Body of pancreas (tissue), 4 donors: ENCODE results near the gene SP1.

ENCODE experiments used
- POLR2A ChIP-seq, 3 donors: fragments of 450-650 bp; IDR thresholded peaks; one replicate each; pipeline ENCODE4 v1.6.1; 2016; ENCODE audit warnings: antibody characterized with exemption in 3 of 3, mild to moderate bottlenecking in 2 of 3
- TF ChIP-seq, protein P1 (sequence below), 7 experiments: fragments of 450-650 bp in 4 of 7; fragments of 200-600 bp in 3 of 7; sonication (generic) in 3 of 7; IDR thresholded peaks; one replicate each; pipeline ENCODE4 v1.5.1; 2016 to 2019; ENCODE audit warnings: antibody characterized with exemption in 7 of 7

DNA sequence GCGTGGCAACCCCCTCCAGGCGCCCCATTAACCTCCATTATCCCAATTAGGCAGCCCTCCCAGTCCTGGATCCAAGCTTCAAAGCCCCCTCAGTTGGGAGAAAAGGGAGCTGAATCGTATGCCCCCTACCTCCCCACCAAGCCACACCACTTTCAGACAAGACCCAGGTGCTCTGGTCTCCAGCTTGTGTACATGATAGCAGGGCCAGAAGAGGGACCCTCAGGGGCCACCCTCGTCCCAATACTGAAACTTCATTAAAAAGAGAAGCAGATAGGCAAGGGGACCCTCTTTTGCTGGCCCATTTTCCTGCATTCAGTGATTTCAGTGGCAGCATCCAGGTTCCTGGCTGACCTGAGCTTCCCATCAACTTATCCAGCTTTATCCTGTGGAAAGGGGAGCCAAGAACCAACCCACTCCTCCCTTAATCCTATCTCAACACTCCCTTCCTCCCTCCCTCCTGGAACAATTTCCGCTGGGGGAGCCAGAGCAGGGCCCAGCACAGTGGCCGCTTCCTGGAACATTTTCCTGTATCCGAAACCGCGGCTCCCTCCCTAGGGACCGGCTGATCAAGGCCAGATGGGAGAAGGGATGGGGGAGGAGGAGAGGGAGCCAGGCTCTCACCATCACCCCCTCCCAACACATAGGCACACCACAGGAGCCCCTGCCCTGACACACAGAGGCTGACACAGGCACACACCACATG lies 34.3 kb upstream of the SP1 start:
- TF ChIP-seq, protein P1, sequence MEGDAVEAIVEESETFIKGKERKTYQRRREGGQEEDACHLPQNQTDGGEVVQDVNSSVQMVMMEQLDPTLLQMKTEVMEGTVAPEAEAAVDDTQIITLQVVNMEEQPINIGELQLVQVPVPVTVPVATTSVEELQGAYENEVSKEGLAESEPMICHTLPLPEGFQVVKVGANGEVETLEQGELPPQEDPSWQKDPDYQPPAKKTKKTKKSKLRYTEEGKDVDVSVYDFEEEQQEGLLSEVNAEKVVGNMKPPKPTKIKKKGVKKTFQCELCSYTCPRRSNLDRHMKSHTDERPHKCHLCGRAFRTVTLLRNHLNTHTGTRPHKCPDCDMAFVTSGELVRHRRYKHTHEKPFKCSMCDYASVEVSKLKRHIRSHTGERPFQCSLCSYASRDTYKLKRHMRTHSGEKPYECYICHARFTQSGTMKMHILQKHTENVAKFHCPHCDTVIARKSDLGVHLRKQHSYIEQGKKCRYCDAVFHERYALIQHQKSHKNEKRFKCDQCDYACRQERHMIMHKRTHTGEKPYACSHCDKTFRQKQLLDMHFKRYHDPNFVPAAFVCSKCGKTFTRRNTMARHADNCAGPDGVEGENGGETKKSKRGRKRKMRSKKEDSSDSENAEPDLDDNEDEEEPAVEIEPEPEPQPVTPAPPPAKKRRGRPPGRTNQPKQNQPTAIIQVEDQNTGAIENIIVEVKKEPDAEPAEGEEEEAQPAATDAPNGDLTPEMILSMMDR (IDR thresholded peaks at IDR 0.05) = peak in 1 of 7 experiments; percentile 7
- no peak for TF ChIP-seq POLR2A (IDR thresholded peaks at IDR 0.05)
